Progenitor cell of endocrine pancreas (in vitro differentiated cells): ENCODE results near the gene POC1B. TPM values are rescaled to one million over a fixed set of nuclear protein-coding genes. Genes with fewer than 3 reads are reported as not detected.

Source experiments
- DNase-seq: peaks from one replicate; pipeline ENCODE4 v3.0.0; 2021; ENCODE audit warnings: low spot score; ENCODE audit not compliant: unreplicated experiment
- H3K27ac Mint-ChIP-seq: 2 replicates; pipeline ENCODE4 v1.8.0; 2021; ENCODE audit warnings: mild to moderate bottlenecking, moderate library complexity, mixed read lengths
- H3K27me3 Mint-ChIP-seq: 2 replicates; pipeline ENCODE4 v1.8.0; 2021; ENCODE audit warnings: mixed read lengths
- H3K36me3 Mint-ChIP-seq: 2 replicates; pipeline ENCODE4 v1.8.0; 2022; ENCODE audit warnings: mixed read lengths; ENCODE audit not compliant: insufficient read depth
- H3K4me1 Mint-ChIP-seq: 2 replicates; pipeline ENCODE4 v1.8.0; 2021; ENCODE audit warnings: low read depth, mixed read lengths
- H3K4me3 Mint-ChIP-seq: 2 replicates; pipeline ENCODE4 v1.8.0; 2021; ENCODE audit warnings: low read depth, mild to moderate bottlenecking, moderate library complexity, mixed read lengths
- H3K9me3 Mint-ChIP-seq: 2 replicates; pipeline ENCODE4 v1.8.0; 2021; ENCODE audit warnings: low read depth, mixed read lengths
- total RNA-seq: library from RNA; stranded (reverse); gene quantifications from 2 replicates; pipeline ENCODE4 v1.2.1, GENCODE V29; 2021
- TF ChIP-seq, protein P1 (sequence below): fragments of 200-600 bp; sonication (generic); IDR thresholded peaks from one replicate; pipeline ENCODE4 v1.5.0; 2021; ENCODE audit warnings: antibody characterized with exemption, mild to moderate bottlenecking; ENCODE audit not compliant: unreplicated experiment

The POC1B gene
- total RNA-seq, 1 donor from 2014 or later, result 34.4 TPM

DNA sequence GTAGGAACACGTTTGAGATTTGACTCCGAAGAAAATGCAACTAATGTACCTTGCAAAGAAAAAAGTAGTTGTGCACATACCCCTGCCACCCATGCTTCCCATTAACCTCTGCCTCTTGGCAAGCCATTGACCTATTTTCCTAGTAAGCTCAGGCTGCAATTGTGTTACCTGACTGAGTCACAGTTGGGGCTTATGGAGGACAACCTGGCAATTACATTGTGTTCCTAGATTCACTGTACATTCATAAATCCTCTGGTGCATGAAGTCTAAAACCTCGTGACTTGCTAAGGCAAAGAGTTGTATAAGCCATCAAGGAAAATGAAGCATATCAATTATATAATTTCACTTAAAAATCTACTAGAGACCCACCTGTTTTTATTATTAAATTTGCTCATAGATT is 111.5 kb downstream of the POC1B start:
- peaks cover 8% of the 10 kb centered on the region for H3K9me3 Mint-ChIP-seq
- TF ChIP-seq, protein P1, sequence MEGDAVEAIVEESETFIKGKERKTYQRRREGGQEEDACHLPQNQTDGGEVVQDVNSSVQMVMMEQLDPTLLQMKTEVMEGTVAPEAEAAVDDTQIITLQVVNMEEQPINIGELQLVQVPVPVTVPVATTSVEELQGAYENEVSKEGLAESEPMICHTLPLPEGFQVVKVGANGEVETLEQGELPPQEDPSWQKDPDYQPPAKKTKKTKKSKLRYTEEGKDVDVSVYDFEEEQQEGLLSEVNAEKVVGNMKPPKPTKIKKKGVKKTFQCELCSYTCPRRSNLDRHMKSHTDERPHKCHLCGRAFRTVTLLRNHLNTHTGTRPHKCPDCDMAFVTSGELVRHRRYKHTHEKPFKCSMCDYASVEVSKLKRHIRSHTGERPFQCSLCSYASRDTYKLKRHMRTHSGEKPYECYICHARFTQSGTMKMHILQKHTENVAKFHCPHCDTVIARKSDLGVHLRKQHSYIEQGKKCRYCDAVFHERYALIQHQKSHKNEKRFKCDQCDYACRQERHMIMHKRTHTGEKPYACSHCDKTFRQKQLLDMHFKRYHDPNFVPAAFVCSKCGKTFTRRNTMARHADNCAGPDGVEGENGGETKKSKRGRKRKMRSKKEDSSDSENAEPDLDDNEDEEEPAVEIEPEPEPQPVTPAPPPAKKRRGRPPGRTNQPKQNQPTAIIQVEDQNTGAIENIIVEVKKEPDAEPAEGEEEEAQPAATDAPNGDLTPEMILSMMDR, result no peak
- peaks cover 4% of the 10 kb centered on the region for H3K4me1 Mint-ChIP-seq
- no peak overlapping the region for H3K27ac Mint-ChIP-seq
- peaks cover 8% of the 10 kb centered on the region for H3K36me3 Mint-ChIP-seq
- no peak for DNase-seq
- no peaks in the 10 kb centered on the region for H3K27me3 Mint-ChIP-seq
- H3K4me3 Mint-ChIP-seq, result no peak overlapping the region

DNA sequence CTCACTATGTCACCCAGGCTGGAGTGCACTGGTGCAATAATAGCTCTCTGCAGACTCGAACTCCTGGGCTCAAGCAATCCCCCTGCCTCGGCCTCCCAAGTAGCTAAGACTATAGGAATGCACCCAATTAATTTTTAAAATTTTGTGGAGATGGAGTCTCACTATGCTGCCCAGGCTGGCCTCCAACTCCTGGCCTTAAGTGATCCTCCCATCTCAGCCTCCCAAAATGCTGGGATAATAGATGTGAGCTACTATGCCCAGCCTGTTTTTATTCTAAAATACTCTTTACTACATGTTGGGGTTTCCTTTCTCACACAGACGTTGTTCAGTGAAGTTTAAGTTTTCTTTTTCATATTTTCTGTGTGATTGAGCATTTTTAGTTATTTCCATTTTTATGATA is 112.6 kb downstream of the POC1B start:
- TF ChIP-seq, protein P1, result no peak
- H3K27ac Mint-ChIP-seq, result no peak overlapping the region
- no peak overlapping the region for H3K4me3 Mint-ChIP-seq
- peaks cover 4% of the 10 kb centered on the region for H3K4me1 Mint-ChIP-seq
- peaks cover 11% of the 10 kb centered on the region for H3K36me3 Mint-ChIP-seq
- H3K27me3 Mint-ChIP-seq, result no peaks in the 10 kb centered on the region
- peaks cover 10% of the 10 kb centered on the region for H3K9me3 Mint-ChIP-seq
- no peak for DNase-seq

DNA sequence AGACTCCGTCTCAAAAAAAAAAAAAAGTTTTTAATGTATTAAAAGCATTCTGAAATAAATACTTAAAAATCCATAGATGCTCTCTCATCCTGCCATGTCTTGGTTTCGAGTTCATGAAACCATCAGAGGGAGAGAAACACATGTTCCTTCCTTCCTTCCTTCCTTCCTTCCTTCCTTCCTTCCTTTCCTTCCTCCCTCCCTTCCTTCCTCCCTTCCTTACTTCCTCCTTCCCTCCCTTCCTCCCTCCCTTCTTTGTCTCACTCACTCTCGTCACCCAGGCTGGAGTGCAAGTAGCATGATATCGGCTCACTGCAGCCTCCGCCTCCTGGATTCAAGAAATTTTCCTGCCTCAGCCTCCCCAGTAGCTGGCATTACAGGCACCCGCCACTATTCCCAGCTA is 113.2 kb downstream of the POC1B start:
- H3K27me3 Mint-ChIP-seq, result no peaks in the 10 kb centered on the region
- peaks cover 11% of the 10 kb centered on the region for H3K36me3 Mint-ChIP-seq
- TF ChIP-seq, protein P1, result no peak
- DNase-seq, result no peak
- H3K4me3 Mint-ChIP-seq, result no peak overlapping the region
- peaks cover 10% of the 10 kb centered on the region for H3K9me3 Mint-ChIP-seq
- peaks cover 4% of the 10 kb centered on the region for H3K4me1 Mint-ChIP-seq
- H3K27ac Mint-ChIP-seq, result no peak overlapping the region

DNA sequence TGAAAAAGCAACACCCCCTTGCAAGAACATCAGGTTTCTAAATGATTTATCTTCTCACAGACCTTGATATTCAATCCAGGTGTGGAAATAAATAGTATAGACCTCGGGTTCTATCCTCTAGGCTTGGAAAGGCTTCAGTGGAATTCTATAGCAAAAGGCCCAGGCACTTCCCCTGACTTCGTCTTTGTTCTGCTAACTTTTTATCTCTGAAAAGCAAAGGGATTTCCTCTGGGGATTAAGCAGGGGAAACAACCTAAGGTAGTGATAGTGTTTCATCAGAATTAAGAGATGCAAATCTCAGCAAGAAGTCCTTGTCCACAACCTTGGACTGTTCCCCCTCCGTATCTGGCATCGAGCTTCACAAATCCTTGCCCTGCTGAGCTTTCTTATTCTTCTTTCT is 114.0 kb downstream of the POC1B start:
- no peaks in the 10 kb centered on the region for H3K27me3 Mint-ChIP-seq
- peaks cover 4% of the 10 kb centered on the region for H3K4me1 Mint-ChIP-seq
- DNase-seq, result no peak
- H3K27ac Mint-ChIP-seq, result no peak overlapping the region
- H3K36me3 Mint-ChIP-seq, result peaks cover 11% of the 10 kb centered on the region
- TF ChIP-seq, protein P1, result no peak
- no peak overlapping the region for H3K4me3 Mint-ChIP-seq
- peaks cover 10% of the 10 kb centered on the region for H3K9me3 Mint-ChIP-seq

DNA sequence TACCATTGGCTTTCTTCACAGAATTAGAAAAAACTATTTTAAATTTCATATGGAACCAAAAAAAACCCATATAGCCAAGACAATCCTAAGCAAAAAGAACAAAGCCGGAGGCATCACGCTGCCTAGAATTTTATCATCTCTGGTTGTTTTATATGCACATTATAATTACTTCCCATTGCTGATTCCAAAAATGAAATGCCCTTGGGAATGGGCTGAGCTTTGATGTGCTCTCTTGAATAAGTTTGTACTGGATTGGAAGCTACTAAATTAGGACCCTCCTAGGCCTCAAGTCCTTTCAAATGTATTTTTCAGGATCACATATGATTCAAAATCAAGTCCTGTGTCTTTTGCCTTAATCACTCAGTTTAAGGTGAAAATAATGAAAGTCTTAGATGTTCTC is 114.6 kb downstream of the POC1B start:
- H3K27me3 Mint-ChIP-seq, result no peaks in the 10 kb centered on the region
- peaks cover 10% of the 10 kb centered on the region for H3K9me3 Mint-ChIP-seq
- no peak for DNase-seq
- peaks cover 4% of the 10 kb centered on the region for H3K4me1 Mint-ChIP-seq
- peaks cover 11% of the 10 kb centered on the region for H3K36me3 Mint-ChIP-seq
- TF ChIP-seq, protein P1, result no peak
- no peak overlapping the region for H3K4me3 Mint-ChIP-seq
- no peak overlapping the region for H3K27ac Mint-ChIP-seq
